Measurements from ENCODE around the gene FOCAD.
"Not testable (repeated sequence)": the region's sequence is repeated elsewhere in the genome, so short reads cannot be mapped to it uniquely, and the experiment has no call there.

Gene FOCAD

GRCh38 chr9:20673537-20673936 lies 10.5 kb upstream of the FOCAD start:
- DNase-seq (ENCODE audit: low read depth): not testable (repeated sequence)

- DNase-seq (ENCODE audit: low read depth): no peak
Measured at GRCh38 chr9:20681467-20681866, 2.6 kb upstream of the FOCAD start.

DNA sequence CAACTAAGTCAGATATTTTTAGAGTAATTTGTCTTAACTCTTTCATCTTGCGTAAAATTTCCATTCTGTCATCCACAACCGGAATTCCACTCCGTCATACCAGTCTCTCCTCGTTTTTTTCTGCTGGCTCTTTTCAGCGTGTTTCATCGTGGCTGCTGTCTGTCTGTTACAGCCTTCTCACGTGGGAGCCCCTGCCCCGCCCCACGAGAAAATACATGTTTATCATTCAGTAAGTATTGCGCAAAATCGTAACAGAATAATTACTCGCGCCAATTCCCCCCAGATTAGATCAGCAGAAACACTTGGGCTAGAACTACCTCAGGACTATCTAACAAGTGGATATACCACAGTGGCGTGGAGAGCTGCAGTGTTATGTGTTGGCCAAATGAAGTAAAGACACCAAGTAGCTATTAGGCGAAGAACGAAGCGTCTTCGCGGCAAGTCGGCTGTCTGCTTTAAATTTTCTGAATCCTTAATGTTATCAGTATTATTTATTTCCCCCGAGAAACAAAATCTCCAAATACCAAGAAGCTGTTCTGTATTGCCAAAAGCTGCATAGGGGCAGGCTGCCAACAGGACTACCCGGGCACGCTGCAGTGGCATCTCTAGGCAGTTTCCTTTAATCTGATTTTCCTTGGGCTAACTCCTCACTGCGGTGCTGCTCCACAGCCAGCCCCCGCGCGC lies 566 bp upstream of the FOCAD start:
- peak; percentile 2 for DNase-seq (ENCODE audit: low read depth)

DNA sequence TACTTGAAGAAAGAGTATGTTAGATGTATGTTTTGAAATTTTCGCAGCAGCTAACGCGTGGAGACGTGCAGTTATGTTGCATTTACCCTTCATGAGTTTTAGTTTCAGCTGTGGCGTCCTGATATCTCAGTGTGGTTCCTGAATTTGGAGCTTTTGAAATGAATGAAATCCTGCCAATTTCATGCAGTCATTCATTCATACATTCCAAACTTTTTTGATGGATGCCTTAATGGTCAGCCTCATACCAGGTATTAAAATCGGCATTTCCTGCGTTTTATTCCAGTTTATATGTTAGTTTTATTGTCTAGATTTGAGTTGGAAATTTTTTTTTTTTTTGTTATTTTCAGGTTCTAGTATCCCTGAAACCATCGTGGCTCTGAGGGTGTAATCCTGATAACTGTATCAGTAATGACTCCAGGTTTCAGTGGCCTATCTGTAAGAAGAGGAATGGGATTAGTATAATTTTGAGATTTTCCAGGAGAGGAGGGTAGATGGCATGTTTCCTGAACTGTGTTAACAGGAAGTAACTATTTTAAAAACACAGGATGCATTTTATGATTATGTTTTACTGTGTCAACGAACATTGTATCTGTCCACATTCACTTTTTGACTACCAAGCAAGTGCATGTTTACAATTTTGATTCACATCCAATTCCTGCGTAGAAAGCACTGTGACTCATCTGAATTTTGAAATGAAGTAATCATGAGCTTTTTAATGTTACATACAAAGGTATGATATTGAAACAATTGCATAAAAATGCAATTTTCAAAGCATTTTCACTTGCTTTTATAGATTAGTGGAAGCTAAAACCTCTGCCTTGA lies 1.0 kb downstream of the FOCAD start:
- no peak for DNase-seq (ENCODE audit: low read depth)

DNA sequence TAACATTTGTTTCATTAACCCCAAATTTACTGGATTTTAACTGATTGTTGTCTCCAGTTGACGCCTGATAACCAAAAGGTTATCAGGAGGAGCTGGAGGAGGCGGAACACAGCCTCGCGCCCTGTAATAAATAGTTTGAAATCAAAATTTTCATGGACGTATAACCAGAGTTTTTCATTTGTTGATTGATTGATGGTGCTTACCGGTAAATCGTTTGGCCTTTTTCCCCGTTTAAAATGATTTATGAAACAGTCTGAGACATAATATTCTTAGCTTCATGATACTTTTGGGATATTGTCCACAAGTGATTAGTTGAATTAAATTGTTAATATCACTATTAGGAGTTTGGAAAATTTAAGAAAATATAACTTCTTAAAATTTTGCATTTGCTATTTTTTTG lies 1.7 kb downstream of the FOCAD start:
- DNase-seq (ENCODE audit: low read depth): no peak

DNA sequence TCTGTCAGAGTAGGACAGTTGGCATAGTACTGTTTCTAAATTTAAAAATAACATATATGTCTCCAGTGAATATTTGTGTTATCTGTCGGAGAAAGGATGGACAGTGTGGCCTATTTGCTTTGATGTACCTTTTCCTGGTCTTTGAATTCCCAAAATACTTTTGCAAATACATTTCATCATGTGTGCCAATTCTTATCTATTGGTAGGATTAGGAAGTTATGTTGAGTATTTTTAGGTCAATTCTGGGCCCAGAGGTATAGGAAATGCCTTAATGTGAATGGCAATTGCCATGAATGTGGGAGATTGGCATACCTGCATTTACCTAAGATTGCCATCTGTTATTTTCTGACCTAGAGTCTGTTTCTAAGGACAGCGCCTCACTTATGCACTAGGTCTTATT lies 5.8 kb downstream of the FOCAD start:
- DNase-seq (ENCODE audit: low read depth): no peak

DNA sequence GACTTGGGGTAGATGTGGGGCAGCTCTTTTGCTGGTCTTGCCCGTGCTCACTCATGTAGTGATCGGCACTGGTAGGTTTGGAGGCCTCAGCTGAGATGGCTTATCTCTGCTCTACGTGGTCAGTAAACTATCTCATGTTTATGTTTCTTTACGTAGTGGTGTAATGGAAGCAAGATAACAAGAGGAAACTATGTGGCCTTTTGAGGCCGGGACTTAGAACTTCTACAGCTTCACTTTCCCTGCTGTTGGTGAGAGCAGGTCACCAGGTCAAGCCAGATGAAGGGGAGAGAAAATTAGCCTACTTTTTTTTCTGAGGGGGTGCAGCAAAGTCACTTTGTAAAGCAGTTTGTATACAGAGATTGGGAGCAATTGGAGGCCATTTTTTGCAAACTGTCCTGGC lies 8.5 kb downstream of the FOCAD start:
- no peak for DNase-seq (ENCODE audit: low read depth)

DNA sequence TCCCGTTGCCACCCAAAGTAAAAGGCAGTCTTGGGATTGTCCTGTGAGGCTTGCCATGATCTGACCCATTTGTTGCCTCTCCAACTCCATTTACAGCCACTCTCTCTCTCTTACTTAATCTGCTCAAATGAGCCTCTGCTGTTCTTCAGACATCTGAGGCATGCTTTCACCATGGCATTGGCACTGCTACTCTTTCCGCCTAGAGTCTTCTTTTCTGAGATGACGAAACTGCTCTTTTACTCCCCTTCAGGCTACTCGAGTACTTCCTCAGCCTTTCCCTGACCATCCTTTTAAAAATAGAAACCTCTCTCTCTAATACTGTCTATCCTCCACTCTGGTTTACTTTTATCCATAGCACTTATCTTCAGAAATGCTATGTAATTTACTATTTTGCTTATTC lies 9.0 kb downstream of the FOCAD start:
- DNase-seq (ENCODE audit: low read depth): no peak

- DNase-seq (ENCODE audit: low read depth): no peak
Measured at GRCh38 chr9:20694248-20694647, 10.2 kb downstream of the FOCAD start.

- no peak for DNase-seq (ENCODE audit: low read depth)
Measured at GRCh38 chr9:20697021-20697719, 13.1 kb downstream of the FOCAD start.

GRCh38 chr9:20698782-20699181 lies 14.7 kb downstream of the FOCAD start:
- no peak for DNase-seq (ENCODE audit: low read depth)

DNA sequence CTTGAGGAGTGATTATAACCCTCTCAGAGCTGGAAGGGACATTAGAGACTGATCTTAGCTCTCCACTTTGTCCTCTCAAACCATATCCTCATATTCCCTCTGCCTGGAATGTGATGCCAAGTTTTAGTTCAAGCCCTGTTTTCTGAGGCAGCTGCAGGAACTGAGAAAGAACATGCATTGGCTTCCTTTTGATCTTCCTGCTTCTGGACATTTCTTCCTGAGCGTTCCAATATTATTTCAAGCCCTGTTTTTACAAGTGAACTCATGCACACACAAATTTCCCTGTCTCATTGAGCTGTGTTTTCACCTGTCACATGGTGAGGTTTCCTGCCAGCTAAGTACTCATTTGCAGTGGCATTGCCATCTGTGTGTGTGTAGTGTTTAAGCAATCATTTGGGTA lies 17.0 kb downstream of the FOCAD start:
- no peak for DNase-seq (ENCODE audit: low read depth)

DNA sequence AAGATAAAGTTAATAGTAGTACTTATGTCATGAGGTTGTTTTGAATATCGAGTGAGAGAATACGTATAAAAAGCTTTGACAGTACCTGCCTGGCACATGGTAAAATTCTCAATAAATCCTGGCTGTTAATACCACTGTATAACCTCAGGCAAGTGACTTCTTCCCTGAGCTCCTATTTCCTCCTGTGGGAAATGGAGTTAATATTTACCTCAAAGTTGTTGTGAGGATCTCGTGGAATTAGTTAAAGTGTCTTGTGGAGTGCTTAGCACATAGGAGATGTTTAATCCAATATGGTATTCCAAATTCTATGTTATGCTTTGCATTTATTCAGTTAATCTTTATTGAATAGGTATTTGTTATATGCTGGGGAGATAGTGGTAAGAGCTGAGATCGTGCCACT lies 18.5 kb downstream of the FOCAD start:
- no peak for DNase-seq (ENCODE audit: low read depth)

DNA sequence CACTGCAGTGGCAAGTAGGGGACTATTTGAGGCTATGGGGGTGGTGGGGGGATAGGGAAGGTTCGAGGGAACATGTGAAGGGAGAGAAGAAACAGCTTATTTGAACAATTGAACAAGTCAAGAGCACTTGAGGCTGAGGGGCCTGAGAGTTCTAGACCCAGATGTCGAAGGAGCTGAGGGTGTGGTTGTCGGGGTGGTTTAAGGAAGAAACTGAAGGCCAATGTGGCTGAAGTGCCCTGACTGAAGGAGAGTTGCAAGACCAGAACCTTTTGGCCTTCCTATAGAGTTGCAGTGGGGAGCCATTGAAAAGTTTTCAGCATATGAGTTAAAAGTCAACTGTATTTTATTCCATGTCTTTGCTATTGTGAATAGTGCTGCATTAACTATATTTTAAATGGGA lies 19.1 kb downstream of the FOCAD start:
- DNase-seq (ENCODE audit: low read depth): no peak

GRCh38 chr9:20707708-20708107 lies 23.6 kb downstream of the FOCAD start:
- DNase-seq (ENCODE audit: low read depth): no peak

GRCh38 chr9:20713172-20713571 lies 29.1 kb downstream of the FOCAD start:
- no peak for DNase-seq (ENCODE audit: low read depth)

DNA sequence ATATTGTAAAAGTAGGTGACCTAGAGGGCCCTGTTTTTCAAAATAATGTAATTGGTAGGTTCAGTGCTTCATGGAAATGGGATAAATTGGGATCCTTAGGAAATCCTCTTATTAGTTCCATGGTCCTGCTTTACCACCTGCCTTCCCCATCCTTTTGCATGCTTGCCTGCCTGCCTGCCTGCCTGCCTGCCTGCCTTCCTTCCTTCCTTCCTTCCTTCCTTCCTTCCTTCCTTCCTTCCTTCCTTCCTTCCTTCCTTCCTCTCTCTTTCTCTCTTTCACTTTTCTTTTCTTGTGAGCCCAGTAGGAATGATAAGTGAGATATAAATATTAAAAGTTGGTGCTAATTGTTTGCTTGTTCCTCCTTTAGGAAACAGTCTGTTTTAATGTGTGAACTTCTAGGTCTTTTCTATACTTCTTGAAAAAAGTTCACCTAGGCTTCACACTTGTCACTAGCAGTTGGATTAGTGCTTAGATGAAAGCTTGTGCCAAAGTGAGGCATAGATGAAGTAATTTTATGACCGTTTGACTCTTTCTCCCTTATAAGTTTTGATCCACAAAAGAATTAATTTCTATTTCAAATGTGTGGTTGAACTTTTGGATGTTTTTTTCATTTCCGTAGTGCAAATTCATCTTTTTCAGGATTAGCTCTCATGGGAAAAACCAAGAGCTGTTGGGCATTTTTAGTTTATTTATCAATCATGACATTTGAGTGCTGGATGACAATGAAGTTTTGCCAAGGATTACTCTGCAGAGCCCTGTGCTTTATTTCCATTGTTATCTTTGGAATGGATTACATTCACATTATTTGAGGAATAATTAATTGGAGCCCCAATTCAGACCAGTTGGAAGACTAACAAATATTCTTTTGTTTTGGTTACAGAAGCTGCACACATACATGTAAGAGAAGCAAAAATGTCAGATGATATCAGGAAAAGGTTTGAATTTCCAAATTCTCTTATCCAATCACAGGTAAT lies 30.7 kb downstream of the FOCAD start:
- DNase-seq (ENCODE audit: low read depth): no peak

- DNase-seq (ENCODE audit: low read depth): no peak
Measured at GRCh38 chr9:20722221-20722620, 38.2 kb downstream of the FOCAD start.

DNA sequence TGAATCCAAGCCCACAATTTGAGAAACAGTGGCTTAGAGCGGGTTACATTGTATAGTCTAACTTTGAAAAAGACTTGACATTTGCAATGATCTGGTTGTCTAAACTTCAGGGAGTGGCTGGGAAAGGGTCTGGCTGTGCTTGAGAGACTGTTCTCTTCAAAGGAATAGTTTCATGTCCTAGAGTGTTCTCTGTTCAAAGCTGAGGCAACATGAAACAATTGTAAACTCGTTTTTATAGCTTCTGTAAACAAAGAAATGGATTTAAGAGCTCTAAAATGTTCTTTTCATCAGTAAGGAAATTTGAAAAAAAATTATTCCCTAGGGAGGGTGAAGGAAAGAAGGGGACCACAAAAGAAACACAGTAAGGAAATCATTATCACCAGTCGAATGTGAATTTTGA lies 41.6 kb downstream of the FOCAD start:
- DNase-seq (ENCODE audit: low read depth): no peak

- no peak for DNase-seq (ENCODE audit: low read depth)
Measured at GRCh38 chr9:20726144-20726543, 42.1 kb downstream of the FOCAD start.

DNA sequence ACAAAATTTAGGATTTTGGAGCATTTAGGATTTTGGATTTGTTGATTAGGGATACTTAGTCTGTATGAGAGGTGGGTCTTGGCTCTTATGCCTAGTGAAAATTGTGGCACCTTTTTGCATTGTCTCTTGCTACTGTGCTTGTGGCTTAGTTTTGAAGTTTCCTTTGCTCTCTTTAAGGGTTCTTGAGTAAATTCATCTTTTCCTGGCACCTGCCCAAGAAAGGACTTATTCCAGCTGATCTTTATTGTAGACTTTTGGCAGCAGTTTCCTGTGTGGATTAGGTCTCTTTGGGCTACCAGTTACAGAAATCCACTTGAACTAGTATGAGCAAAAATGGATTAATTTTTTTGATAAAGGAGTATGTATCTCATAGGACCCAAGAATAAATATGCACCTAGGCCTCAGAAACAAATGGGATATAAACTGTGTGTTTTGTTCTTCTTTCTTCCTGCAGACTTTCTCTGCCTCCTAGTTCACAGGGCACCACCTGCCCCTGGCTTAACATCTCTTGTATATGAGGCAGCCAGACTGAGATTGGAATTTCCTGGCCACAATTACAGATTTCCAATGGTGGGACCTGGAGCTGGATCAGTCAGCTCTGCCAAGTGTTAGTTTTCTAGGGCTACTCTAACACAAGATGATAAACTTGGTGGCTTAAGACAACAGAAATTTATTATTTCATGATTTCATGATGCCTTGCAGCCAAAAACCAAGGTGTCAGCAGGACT lies 44.6 kb downstream of the FOCAD start:
- no peak for DNase-seq (ENCODE audit: low read depth)
